K562 (cell line): Measurements from ENCODE around the gene WWC2. TPM values are rescaled to one million over a fixed set of nuclear protein-coding genes. Genes with fewer than 3 reads are reported as not detected.

ENCODE experiments used
- ARID4B ChIP-seq: sonication (generic); formaldehyde crosslinking; IDR thresholded peaks from 2 replicates; pipeline ENCODE4 v1.8.0; 2022; ENCODE audit warnings: mild to moderate bottlenecking, missing genetic modification reagents
- CLOCK ChIP-seq: fragments of 250-450 bp; sonication (Bioruptor Pico); IDR thresholded peaks from 2 replicates; pipeline ENCODE4 v1.4.0; 2020; ENCODE audit warnings: mild to moderate bottlenecking, moderate library complexity, borderline replicate concordance
- CTBP1 ChIP-seq: fragments of 450-650 bp; IDR thresholded peaks from 2 replicates; pipeline ENCODE4 v1.6.1; 2016; ENCODE audit warnings: borderline replicate concordance
- FOS ChIP-seq: IDR thresholded peaks from 3 replicates; pipeline ENCODE4 v1.6.1; 2011; ENCODE audit not compliant: insufficient read length; ENCODE audit errors: extremely low read depth
- GATA2 ChIP-seq: sonication (generic); formaldehyde crosslinking; IDR thresholded peaks from 2 replicates; pipeline ENCODE4 v1.4.0; 2020; ENCODE audit warnings: mild to moderate bottlenecking, missing genetic modification reagents
- GTF2E2 ChIP-seq: fragments of 200-800 bp; sonication (Bioruptor generic); IDR thresholded peaks from 2 replicates; pipeline ENCODE4 v1.6.1; 2016; ENCODE audit warnings: missing genetic modification characterization, missing compliant biosample characterization
- HES1 ChIP-seq: fragments of 450-650 bp; IDR thresholded peaks from 2 replicates; pipeline ENCODE4 v1.6.1; 2016; ENCODE audit warnings: low read depth, mild to moderate bottlenecking, moderate library complexity
- HEY1 ChIP-seq: fragments of 250-450 bp; sonication (Bioruptor Pico); IDR thresholded peaks from 2 replicates; pipeline ENCODE4 v1.5.0; 2020; ENCODE audit warnings: mild to moderate bottlenecking, moderate library complexity, borderline replicate concordance
- KDM1A ChIP-seq, 2 experiments: fragments of 450-650 bp; IDR thresholded peaks; 2 replicates each; pipeline ENCODE4 v1.6.1; 2016; ENCODE audit warnings: mild to moderate bottlenecking in 2 of 2
- MTF1 ChIP-seq: fragments of 250-450 bp; sonication (Bioruptor Pico); IDR thresholded peaks from 2 replicates; pipeline ENCODE4 v1.9.0; 2021; ENCODE audit warnings: moderate library complexity, mild to moderate bottlenecking, inconsistent platforms, borderline replicate concordance
- PURB ChIP-seq: sonication (generic); formaldehyde crosslinking; IDR thresholded peaks from 2 replicates; pipeline ENCODE4 v1.9.0; 2021; ENCODE audit warnings: low read depth, mild to moderate bottlenecking, missing genetic modification reagents
- RBFOX2 ChIP-seq: fragments of 200-400 bp; formaldehyde crosslinking; IDR thresholded peaks from 2 replicates; pipeline ENCODE4 v1.6.1; 2017; ENCODE audit warnings: low read depth, mild to moderate bottlenecking, low read length, moderate library complexity
- RNF2 ChIP-seq: sonication (generic); IDR thresholded peaks from 2 replicates; pipeline ENCODE4 v1.6.1; 2016
- SMARCE1 ChIP-seq: fragments of 450-650 bp; IDR thresholded peaks from 2 replicates; pipeline ENCODE4 v1.7.1; 2016; ENCODE audit warnings: mild to moderate bottlenecking
- SNRNP70 ChIP-seq: fragments of 200-400 bp; formaldehyde crosslinking; optimal IDR thresholded peaks from 2 replicates; pipeline ENCODE3; 2017; ENCODE audit warnings: low read depth, low read length
- TRIM24 ChIP-seq, 2 experiments: fragments of 450-650 bp; IDR thresholded peaks; 2 replicates each; pipeline ENCODE4 v1.6.1; 2016
- ZBTB43 ChIP-seq: sonication (generic); formaldehyde crosslinking; IDR thresholded peaks from 2 replicates; pipeline ENCODE4 v1.8.0; 2023; ENCODE audit warnings: mild to moderate bottlenecking, missing genetic modification reagents
- ZBTB7A ChIP-seq: IDR thresholded peaks from 2 replicates; pipeline ENCODE4 v1.6.1; 2011; ENCODE audit warnings: low read depth, mild to moderate bottlenecking, low read length, moderate library complexity, borderline replicate concordance; ENCODE audit not compliant: control insufficient read depth
- ZNF175 ChIP-seq: fragments of 200-800 bp; sonication (Bioruptor generic); IDR thresholded peaks from 2 replicates; pipeline ENCODE4 v1.6.1; 2016; ENCODE audit warnings: low read depth, mild to moderate bottlenecking, missing genetic modification characterization, missing compliant biosample characterization
- polyA plus RNA-seq, 8 experiments: library from polyadenylated mRNA; depleted of rRNA in 4 of 8; stranded (reverse) in 5 of 8; unstranded in 3 of 8; fragments of >200 nt; fragmentation: Nextera tagmentation in 2 of 8; fragmentation: Illumina TruSeq in 1 of 8; extraction: Ambion mirVana in 2 of 8; extraction: Trizol in 1 of 8; gene quantifications; 2 replicates each; pipeline versions ENCODE4 v1.2.1 to v1.2.3, GENCODE V29; 2011 to 2014; ENCODE audit warnings: inconsistent platforms in 1 of 8, missing spikeins in 1 of 8
- total RNA-seq, 7 experiments: library from RNA; depleted of rRNA in 6 of 7; stranded (reverse); fragments of >200 nt in 6 of 7; fragmentation: Illumina TruSeq in 2 of 7; extraction: Trizol in 2 of 7; gene quantifications; 2 replicates each; pipeline versions ENCODE4 v1.2.1 to v1.2.3, GENCODE V29; 2011 to 2021; ENCODE audit warnings: low replicate concordance in 1 of 7

WWC2 gene
- total and polyA plus RNA-seq, 9 of the 15 experiments (the other 6 are each of a cell fraction or from before 2014, with no cell fraction given), result 3.7 to 39.4 (median 19.6) TPM

- TF ChIP-seq ARID4B, result no peak
- no peak for TF ChIP-seq GATA2 (CRISPR knock-in tag)
- TF ChIP-seq CLOCK (CRISPR knock-in tag), result no peak
- 0 out of 2 replicates have a peak, but pooled peaks have one; percentile 36 for TF ChIP-seq RNF2
- TF ChIP-seq ZBTB7A, result no peak
- TF ChIP-seq KDM1A (IDR thresholded peaks at IDR 0.05), result peak; percentile 72 to 73
- no peak for TF ChIP-seq HES1
- TF ChIP-seq SNRNP70, result no peak
- no peak for TF ChIP-seq ZBTB43
- TF ChIP-seq FOS, result peak; percentile 48
- no peak for TF ChIP-seq RBFOX2
- TF ChIP-seq MTF1, result no peak
- peak; percentile 88 for TF ChIP-seq CTBP1
- TF ChIP-seq PURB (CRISPR knock-in tag), result no peak
- TF ChIP-seq HEY1, result no peak
- peak; percentile 62 to 76 for TF ChIP-seq TRIM24 (IDR thresholded peaks at IDR 0.05)
- TF ChIP-seq SMARCE1, result peak; percentile 90
- TF ChIP-seq GTF2E2 (tag), result no peak
- TF ChIP-seq ZNF175 (CRISPR knock-in tag), result no peak
Observed at GRCh38 chr4:183182873-183183725, 84.0 kb downstream of the WWC2 start (continued).
